Small intestine (tissue), 7 donors: ENCODE measurements around the gene DIAPH3. TPM values are rescaled to one million over a fixed set of nuclear protein-coding genes. Genes with fewer than 3 reads are reported as not detected.

Source experiments
- DNase-seq, 2 donors: peaks; one replicate each; pipeline versions ENCODE4 v3.0.0 to v3.0.0-alpha.2; 2013
- FAIRE-seq: peaks from 2 replicates; lab custom pipeline; 2012; peaks lifted over from hg19 to GRCh38; lab: Jason Lieb, UNC
- H3K27ac ChIP-seq, 3 donors: one replicate each; pipeline ENCODE4 v1.5.1; 2013; ENCODE audit warnings: low read length in 2 of 3, mild to moderate bottlenecking in 2 of 3, control low read depth in 1 of 3, inconsistent platforms in 1 of 3, low read depth in 1 of 3, moderate library complexity in 1 of 3
- H3K27me3 ChIP-seq, 3 donors: one replicate each; pipeline ENCODE4 v1.6.1; 2013; ENCODE audit warnings: low read length in 3 of 3, inconsistent platforms in 1 of 3; ENCODE audit not compliant: control insufficient read depth in 3 of 3, insufficient read depth in 3 of 3
- H3K36me3 ChIP-seq, 3 donors: one replicate each; pipeline ENCODE4 v1.6.1; 2013; ENCODE audit warnings: low read length in 3 of 3, inconsistent platforms in 1 of 3, low read depth in 1 of 3, mild to moderate bottlenecking in 1 of 3, moderate library complexity in 1 of 3; ENCODE audit not compliant: control insufficient read depth in 3 of 3, insufficient read depth in 2 of 3
- H3K4me1 ChIP-seq, 3 donors: one replicate each; pipeline ENCODE4 v1.6.1; 2013; ENCODE audit warnings: low read length in 2 of 3, inconsistent platforms in 1 of 3, low read depth in 1 of 3, mild to moderate bottlenecking in 1 of 3, moderate library complexity in 1 of 3; ENCODE audit not compliant: control insufficient read depth in 3 of 3, insufficient read depth in 2 of 3
- H3K4me3 ChIP-seq, 3 donors: one replicate each; pipeline ENCODE4 v1.5.1; 2013; ENCODE audit warnings: low read length in 3 of 3, control low read depth in 1 of 3, inconsistent platforms in 1 of 3, low read depth in 1 of 3, mild to moderate bottlenecking in 1 of 3, moderate library complexity in 1 of 3
- H3K9me3 ChIP-seq, 2 donors: one replicate each; pipeline ENCODE4 v1.6.1; 2013; ENCODE audit warnings: low read depth in 1 of 2, low read length in 1 of 2; ENCODE audit not compliant: control insufficient read depth in 2 of 2, insufficient read depth in 1 of 2
- WGBS, 3 donors: extraction: QIAGEN DNeasy Blood & Tissue Kit; methylation state at CpG; one replicate each; pipeline ENCODE4 v1.1.7; 2013; 5-methylcytosine and 5-hydroxymethylcytosine counted together
- polyA plus RNA-seq, 4 donors: library from polyadenylated mRNA; stranded (reverse) in 3 of 4; unstranded in 1 of 4; fragments of 200-250 nt in 3 of 4; fragments of 120-200 nt in 1 of 4; gene quantifications; one replicate each; pipeline versions ENCODE4 v1.2.1 to v1.2.3, GENCODE V29; 2013
- donor health status: healthy with polysubstance abuse.
- donor health status: control.
- donor health status: control.
- donor health status: Bipolar disorder and iron deficiency.
- donor health status: healthy.

The DIAPH3 gene
- polyA plus RNA-seq, 4 donors, result 0.67 to 4.2 (median 3.1) TPM

GRCh38 chr13:59975807-59976435 lies 187.8 kb downstream of the DIAPH3 start:
- 78 to 84% (median 83%) methylated on average over 6 of the region's 6 CpGs for WGBS, 3 donors
- peak; percentile 38 to 69 for DNase-seq
- H3K27me3 ChIP-seq, result no peaks in the 10 kb centered on the region
- no peaks in the 10 kb centered on the region for H3K9me3 ChIP-seq
- no peak overlapping the region for H3K4me3 ChIP-seq
- FAIRE-seq, result no peak
- H3K36me3 ChIP-seq, result peaks cover 0 to under 1% (median 0%) of the 10 kb centered on the region in 3 donors
- H3K4me1 ChIP-seq, result peaks cover 0 to 2% (median 2%) of the 10 kb centered on the region in 3 donors
- no peak overlapping the region for H3K27ac ChIP-seq

GRCh38 chr13:59970847-59971246 lies 192.9 kb downstream of the DIAPH3 start:
- FAIRE-seq (no peak), DNase-seq (no peak)
- Histone ChIP-seq H3K4me1 (peaks cover 0 to 2% (median 0%) of the 10 kb centered on the region in 3 donors), H3K9me3 (no peaks in the 10 kb centered on the region), H3K27me3 (no peaks in the 10 kb centered on the region), H3K27ac (no peak overlapping the region), H3K36me3 (peaks cover 0 to 2% (median 0%) of the 10 kb centered on the region in 3 donors), H3K4me3 (no peak overlapping the region)
- WGBS, 3 donors, result 88 to 97% (median 91%) methylated on average over 3 of the region's 3 CpGs

- Histone ChIP-seq H3K27ac (no peak overlapping the region), H3K27me3 (no peaks in the 10 kb centered on the region), H3K36me3 (no peaks in the 10 kb centered on the region), H3K4me1 (no peaks in the 10 kb centered on the region), H3K9me3 (no peaks in the 10 kb centered on the region), H3K4me3 (no peak overlapping the region)
- DNase-seq, result no peak
- WGBS, 3 donors, result 42 to 80% (median 76%) methylated on average over 2 of the region's 2 CpGs
- FAIRE-seq, result no peak
These were observed 199.9 kb downstream of the DIAPH3 start for GRCh38 chr13:59963827-59964226.

- Histone ChIP-seq H3K36me3 (no peaks in the 10 kb centered on the region), H3K27ac (no peak overlapping the region), H3K9me3 (no peaks in the 10 kb centered on the region), H3K27me3 (no peaks in the 10 kb centered on the region), H3K4me1 (no peaks in the 10 kb centered on the region), H3K4me3 (no peak overlapping the region)
- no peak for DNase-seq
- no peak for FAIRE-seq
These were observed 200.3 kb downstream of the DIAPH3 start for GRCh38 chr13:59963383-59963782.

- WGBS, 3 donors, result 95 to 97% (median 96%) methylated on average over 4 of the region's 4 CpGs
- no peaks in the 10 kb centered on the region for H3K36me3 ChIP-seq
- DNase-seq (no peak), FAIRE-seq (no peak)
- no peaks in the 10 kb centered on the region for H3K9me3 ChIP-seq
- no peak overlapping the region for H3K4me3 ChIP-seq
- H3K4me1 ChIP-seq, result no peaks in the 10 kb centered on the region
- H3K27me3 ChIP-seq, result no peaks in the 10 kb centered on the region
- no peak overlapping the region for H3K27ac ChIP-seq
These were observed 201.4 kb downstream of the DIAPH3 start for GRCh38 chr13:59962343-59962742.

GRCh38 chr13:59960683-59961082 lies 203.0 kb downstream of the DIAPH3 start:
- no peaks in the 10 kb centered on the region for H3K27me3 ChIP-seq
- H3K36me3 ChIP-seq, result no peaks in the 10 kb centered on the region
- no peak overlapping the region for H3K27ac ChIP-seq
- DNase-seq (no peak), FAIRE-seq (peak; percentile 36)
- no peak overlapping the region for H3K4me3 ChIP-seq
- no peaks in the 10 kb centered on the region for H3K4me1 ChIP-seq
- H3K9me3 ChIP-seq, result peaks cover 0 to 4% of the 10 kb centered on the region in 2 donors
- WGBS, 3 donors, result 36 to 63% (median 53%) methylated on average over 2 of the region's 2 CpGs

GRCh38 chr13:59957438-59957837 lies 206.3 kb downstream of the DIAPH3 start:
- H3K27ac ChIP-seq, result no peak overlapping the region
- H3K36me3 ChIP-seq, result no peaks in the 10 kb centered on the region
- H3K27me3 ChIP-seq, result no peaks in the 10 kb centered on the region
- FAIRE-seq (no peak), DNase-seq (no peak)
- whole genome bisulfite sequencing, 3 donors, result 93 to 98% (median 97%) methylated on average over 2 of the region's 2 CpGs
- H3K4me1 ChIP-seq, result no peaks in the 10 kb centered on the region
- no peak overlapping the region for H3K4me3 ChIP-seq
- peaks cover 0 to 4% of the 10 kb centered on the region in 2 donors for H3K9me3 ChIP-seq

- no peaks in the 10 kb centered on the region for H3K36me3 ChIP-seq
- H3K27ac ChIP-seq, result no peak overlapping the region
- H3K4me1 ChIP-seq, result no peaks in the 10 kb centered on the region
- peaks cover 0 to 4% of the 10 kb centered on the region in 2 donors for H3K9me3 ChIP-seq
- DNase-seq, result no peak
- no peak overlapping the region for H3K4me3 ChIP-seq
- no peak for FAIRE-seq
- no peaks in the 10 kb centered on the region for H3K27me3 ChIP-seq
These were observed 209.1 kb downstream of the DIAPH3 start for GRCh38 chr13:59954601-59955000.

- DNase-seq, result no peak
- no peaks in the 10 kb centered on the region for H3K36me3 ChIP-seq
- H3K9me3 ChIP-seq, result peaks cover 0 to under 1% of the 10 kb centered on the region in 2 donors
- no peaks in the 10 kb centered on the region for H3K27me3 ChIP-seq
- H3K4me1 ChIP-seq, result no peaks in the 10 kb centered on the region
- WGBS, 3 donors, result 85 to 95% (median 91%) methylated on average over 2 of the region's 2 CpGs
- no peak overlapping the region for H3K4me3 ChIP-seq
- H3K27ac ChIP-seq, result no peak overlapping the region
- no peak for FAIRE-seq
These were observed 212.7 kb downstream of the DIAPH3 start for GRCh38 chr13:59951011-59951410.
